Measurements from ENCODE around the gene DAB2. TPM values are rescaled to one million over a fixed set of nuclear protein-coding genes. Genes with fewer than 3 reads are reported as not detected.

DAB2 gene
- total RNA-seq, 1 experiment from 2014 or later, result 2.3 TPM

- no peak overlapping the region for H3K27ac Mint-ChIP-seq
- Histone ChIP-seq H3K27me3 (ENCODE audit: insufficient read depth, low read length) (no peaks in the 10 kb centered on the region; the same call in 1 of the 2 replicates), H2BK5ac (ENCODE audit: insufficient read length, low read length) (no peak overlapping the region), H3K79me1 (ENCODE audit: insufficient read depth, low read depth, low read length, poor library complexity, severe bottlenecking) (no peaks in the 10 kb centered on the region), H3K56ac (ENCODE audit: insufficient read length, low read depth, low read length) (no peak overlapping the region), H3K4ac (ENCODE audit: low read depth, low read length) (no peak overlapping the region), H4K5ac (ENCODE audit: insufficient read length, low read depth, low read length) (no peak overlapping the region), H2AK5ac (ENCODE audit: insufficient read length, low read length) (no peak overlapping the region), H2BK20ac (ENCODE audit: low read depth, low read length, poor library complexity, severe bottlenecking) (no peak overlapping the region), H3K18ac (ENCODE audit: insufficient read length, low read depth, low read length) (no peak overlapping the region), H3K9me3 (ENCODE audit: control insufficient read depth, low read depth, low read length) (no peaks in the 10 kb centered on the region), H3T11ph (ENCODE audit: low read length) (no peak overlapping the region), H4K20me1 (ENCODE audit: control insufficient read depth, insufficient read depth, insufficient read length) (no peaks in the 10 kb centered on the region), H2BK15ac (ENCODE audit: low read depth, low read length) (no peak overlapping the region), H3K4me1 (ENCODE audit: insufficient read depth, low read length) (no peaks in the 10 kb centered on the region), H4K91ac (ENCODE audit: insufficient read length, low read depth, low read length) (no peak overlapping the region), H2BK12ac (ENCODE audit: insufficient read length, low read depth, low read length) (no peak overlapping the region), H3K14ac (ENCODE audit: insufficient read depth, low read length) (no peak overlapping the region), H3K4me2 (ENCODE audit: insufficient read depth, insufficient read length, low read length) (no peak overlapping the region), H2AFZ (ENCODE audit: low read length) (no peak overlapping the region), H3K23ac (ENCODE audit: insufficient read length, low read depth, low read length) (no peak overlapping the region), H3K79me2 (ENCODE audit: insufficient read depth, low read length) (no peaks in the 10 kb centered on the region), H4K8ac (replicated peaks; ENCODE audit: insufficient read length, low read depth, low read length) (no peak overlapping the region), H2BK120ac (ENCODE audit: low read depth, low read length, poor library complexity, severe bottlenecking) (no peak overlapping the region), H3K27ac (ENCODE audit: insufficient read length, low read depth, low read length) (no peak overlapping the region), H3K23me2 (ENCODE audit: insufficient read length, low read depth, low read length, poor library complexity, severe bottlenecking) (no peaks in the 10 kb centered on the region), H3K9ac (ENCODE audit: extremely low read depth, insufficient read length, low read length) (no peak overlapping the region)
- WGBS (ENCODE audit: extremely low coverage, insufficient read length, low lambda C conversion rate), result no CpG with 5 or more reads among the region's 1 CpG
- H3K36me3 Mint-ChIP-seq (ENCODE audit: insufficient read depth in 1 of 3, low read depth in 3 of 3), result no peaks in the 10 kb centered on the region
- peaks cover 0 to 3% of the 10 kb centered on the region in 2 experiments; a peak in 1 of 4 replicates for H3K4me1 Mint-ChIP-seq
- H3K27me3 Mint-ChIP-seq (ENCODE audit: low read depth), result peaks cover 31% of the 10 kb centered on the region
- DNase-seq, result no peak
- no peak for TF ChIP-seq CTCF (conservative IDR thresholded peaks at IDR 0.05)
- no peaks in the 10 kb centered on the region for H3K9me3 Mint-ChIP-seq
- no peak overlapping the region for H3K4me3 Mint-ChIP-seq
Observed at GRCh38 chr5:39466846-39467245, 42.1 kb upstream of the DAB2 start.

Data from H9 (cell line).